T-helper 2 cell (primary cell): Measurements from ENCODE around the gene LSAMP.

Source experiments
- DNase-seq, 5 experiments: peaks; one replicate each; pipeline versions ENCODE4 v3.0.0 to v3.0.0-alpha.2; 2012 to 2022

Gene LSAMP

DNA sequence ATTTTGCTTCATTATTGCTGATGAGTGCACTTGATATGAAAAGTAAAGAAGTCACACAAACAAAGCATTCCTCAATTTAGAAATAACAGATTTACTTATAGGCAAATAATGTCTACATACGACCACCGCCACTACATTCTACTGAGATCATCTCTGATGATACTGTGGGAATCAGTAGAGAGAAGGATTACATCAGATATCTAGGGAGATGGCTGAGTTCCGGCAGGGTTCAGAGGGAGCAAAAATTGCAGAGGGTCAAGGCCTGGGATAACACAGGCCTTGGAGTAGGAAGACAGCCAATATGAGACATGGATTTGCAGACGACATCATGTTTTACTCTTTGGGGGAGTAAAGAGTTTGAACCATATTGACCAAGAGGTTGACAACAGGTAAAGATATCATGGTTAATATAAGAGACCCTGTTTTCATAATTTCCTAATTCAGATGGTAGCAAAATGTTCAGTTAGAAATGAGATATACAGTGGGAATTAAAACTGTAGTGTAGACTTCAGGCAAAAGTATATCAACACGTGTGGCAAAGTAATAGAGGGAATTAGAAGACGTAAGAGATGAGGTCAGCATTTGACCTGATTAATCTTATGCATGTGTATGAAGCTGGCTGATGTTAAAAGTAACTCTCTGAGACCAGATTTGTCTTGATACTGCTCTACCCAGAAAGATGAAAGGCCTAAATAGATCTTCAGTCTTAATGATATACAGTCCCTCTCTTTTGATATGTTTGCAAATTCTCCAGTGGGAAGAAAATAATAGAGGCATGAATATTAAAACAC, 15.6 kb downstream of the LSAMP start:
- DNase-seq = no peak

DNA sequence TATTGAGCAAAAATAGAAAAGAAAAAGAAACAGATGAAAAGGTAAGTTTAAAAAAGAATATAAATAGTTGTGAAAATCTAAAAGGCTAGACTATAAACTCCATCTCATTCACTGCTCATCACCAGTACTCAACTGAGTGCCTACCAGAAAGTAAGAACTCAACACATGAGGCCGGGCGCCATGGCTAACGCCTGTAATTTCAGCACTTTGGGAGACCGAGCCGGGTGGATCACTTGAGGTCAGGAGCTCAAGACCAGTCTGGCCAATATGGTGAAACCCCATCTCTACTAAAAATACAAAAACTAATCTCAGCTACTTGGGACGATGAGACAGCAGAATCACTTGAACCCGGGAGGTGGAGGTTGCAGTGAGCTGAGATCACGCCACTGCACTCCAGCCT, 19.3 kb downstream of the LSAMP start:
- no peak for DNase-seq

DNA sequence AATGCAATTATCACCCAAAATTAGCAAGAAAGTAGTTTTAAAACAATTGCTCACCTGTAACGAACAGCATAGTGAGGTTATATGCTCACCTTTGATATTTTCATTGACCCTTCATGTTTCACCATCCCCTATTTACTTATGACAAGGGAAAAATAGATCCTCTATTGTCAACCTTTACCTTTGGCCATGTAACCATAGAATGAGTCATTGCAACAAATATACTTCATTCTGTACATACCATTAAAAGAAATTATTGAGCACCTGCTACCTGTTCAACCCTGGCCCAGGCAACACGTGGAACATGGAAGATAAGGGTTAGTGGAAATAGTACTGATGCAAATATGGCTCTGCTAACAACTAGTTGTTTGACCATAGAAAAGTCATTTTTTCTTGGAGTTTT, 20.2 kb downstream of the LSAMP start:
- no peak for DNase-seq

DNA sequence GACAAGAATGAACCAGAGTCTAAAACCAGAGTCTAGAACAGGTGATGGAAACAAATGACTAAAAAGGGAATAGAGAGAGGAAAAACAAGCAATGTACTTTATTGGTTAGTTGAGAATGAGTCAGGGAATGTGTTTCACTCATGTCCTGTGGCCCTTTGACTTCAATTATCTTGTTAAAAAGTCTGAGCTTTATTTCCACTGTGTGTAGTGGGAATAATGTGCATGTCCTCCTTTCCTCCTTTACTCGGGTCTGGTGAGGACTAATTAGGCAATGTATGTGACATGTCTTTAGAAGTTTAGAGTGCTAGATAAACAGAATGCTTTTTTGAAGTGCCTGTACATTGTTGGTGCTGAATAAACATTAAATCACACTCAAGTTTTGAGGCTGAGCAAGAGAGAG, 21.3 kb downstream of the LSAMP start:
- DNase-seq = no peak

DNA sequence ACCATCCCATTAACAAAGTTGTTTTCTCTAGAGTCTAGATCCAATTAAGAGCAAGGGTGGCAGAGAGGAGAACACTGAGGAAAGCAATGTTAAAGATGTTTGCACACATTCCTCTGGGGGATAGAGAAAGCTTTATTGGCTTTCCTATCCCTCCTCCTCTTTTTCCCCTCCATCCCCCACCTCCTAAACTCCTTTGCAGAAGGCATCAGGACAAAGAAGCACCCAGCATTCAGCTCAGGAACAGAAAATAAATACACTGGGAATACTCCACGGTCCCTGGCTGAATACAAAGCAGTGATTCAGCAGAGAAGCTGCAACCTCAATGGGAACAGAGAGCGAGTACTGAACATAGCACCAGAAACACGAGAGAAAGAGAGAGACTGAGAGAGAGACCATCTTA, 21.9 kb downstream of the LSAMP start:
- no peak for DNase-seq

DNA sequence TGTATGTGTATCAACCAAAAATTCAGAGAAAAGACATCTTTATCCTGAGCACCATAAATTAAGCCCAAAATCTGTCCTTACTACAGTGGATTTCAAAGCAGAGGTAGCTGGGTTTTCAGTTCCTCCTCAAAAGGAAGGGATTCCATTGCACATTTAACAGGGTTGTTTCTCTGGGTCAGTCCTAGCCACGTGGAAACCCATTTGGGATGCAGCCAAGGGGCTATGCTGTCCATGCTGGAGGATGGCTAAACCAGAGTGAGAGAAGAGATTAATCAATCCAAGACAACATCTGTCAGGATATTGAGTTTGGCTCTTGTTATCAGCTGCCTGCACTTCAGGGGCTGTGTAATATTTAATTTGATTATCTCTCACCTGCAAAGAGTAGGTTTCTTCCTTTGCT, 28.1 kb downstream of the LSAMP start:
- DNase-seq = no peak

DNA sequence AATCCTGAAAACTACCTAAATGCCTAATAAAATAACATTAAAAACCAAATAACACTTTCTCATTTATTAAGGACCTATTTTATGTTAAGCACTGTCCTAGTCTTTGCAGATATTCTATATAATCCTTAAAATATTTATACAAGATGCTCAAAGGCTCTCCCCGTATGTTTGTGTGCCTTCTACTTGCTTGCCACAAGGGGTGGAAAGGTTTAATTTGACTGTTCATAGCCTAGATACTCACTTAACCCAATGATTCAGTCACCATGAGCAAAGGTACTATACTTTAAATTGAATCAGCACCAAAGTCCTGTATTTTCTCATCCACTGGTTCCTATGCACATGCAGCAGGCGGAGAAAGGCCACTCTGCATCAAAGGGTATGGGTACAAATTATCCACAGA, 32.0 kb downstream of the LSAMP start:
- DNase-seq = no peak

DNA sequence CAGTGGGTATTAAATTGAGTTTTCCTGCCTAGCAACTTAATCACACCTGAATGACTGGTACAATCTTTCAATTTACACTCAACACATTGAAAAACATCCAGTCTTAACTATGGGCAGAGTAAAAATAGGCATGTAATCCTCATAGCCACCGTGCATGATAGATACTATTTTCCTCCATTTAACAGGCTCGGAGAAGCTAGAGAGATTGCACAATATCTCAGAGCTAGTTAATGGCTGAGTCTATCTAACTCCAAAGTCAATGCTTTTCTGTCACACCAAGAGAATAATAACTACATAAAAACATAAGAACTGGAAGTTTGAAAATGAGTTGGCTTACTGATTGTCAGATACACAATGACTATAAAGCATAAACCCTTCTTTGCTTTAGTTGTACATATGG, 36.8 kb downstream of the LSAMP start:
- DNase-seq = no peak

DNA sequence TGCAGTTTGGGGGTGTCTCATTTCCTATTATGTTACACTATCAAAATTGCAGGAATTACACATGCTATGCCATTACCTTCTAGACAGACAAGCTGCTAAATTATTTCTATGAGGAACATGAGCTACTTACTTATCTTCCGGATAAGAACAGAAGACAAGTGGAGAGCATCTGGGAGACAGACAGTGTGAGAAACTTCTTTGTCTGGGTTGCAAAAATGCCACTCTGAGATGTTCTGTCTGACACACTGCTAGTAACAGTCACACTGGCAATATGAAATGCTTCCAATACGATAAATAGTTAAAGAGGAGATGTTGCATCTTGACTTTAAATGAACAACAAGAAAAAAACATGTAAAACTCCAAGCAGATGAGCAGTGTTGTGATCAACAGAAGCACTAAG, 40.1 kb downstream of the LSAMP start:
- no peak for DNase-seq

DNA sequence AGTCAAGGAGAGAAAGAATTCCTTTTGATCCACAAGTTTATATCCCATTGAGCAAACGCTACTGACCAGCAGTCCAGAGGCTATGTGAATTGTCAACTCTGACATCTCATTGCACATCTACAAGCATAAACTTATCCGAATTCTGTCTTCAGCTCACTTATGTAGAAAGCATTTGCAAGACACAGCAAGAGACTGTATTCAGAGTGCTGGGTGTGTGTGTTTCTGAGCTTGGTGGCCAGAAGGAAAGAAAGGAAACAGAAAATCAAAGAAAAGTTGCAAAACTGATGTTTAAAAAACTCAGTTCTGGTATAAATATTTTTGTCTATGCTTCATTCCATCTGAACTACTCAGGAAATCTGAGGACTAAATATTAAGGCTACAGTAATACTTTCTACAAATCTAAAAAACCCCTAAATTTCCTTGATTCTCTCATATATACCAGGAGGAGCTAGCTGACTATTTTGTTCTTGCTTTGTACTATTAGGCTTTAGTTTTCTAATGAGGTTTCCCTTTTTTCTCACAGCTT, 45.5 kb downstream of the LSAMP start:
- DNase-seq = no peak

DNA sequence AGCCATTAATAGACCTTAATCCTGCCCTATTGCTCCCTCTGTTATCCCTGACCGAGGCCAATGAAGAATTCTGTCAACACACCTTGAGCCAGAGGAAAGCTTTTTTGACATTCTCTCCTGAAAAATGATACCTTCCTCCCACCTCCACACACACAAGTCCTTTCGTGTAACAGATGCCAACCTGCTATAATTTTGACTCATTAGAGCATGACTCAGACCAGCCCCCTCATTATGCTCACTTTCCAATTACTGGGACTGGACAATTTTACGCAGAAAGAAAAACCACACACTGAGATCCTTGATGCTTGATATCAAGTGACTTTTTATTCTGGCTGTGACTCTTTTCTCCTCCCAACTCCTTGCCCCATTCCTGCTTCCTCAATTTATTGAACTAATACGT, 50.9 kb downstream of the LSAMP start:
- no peak for DNase-seq

DNA sequence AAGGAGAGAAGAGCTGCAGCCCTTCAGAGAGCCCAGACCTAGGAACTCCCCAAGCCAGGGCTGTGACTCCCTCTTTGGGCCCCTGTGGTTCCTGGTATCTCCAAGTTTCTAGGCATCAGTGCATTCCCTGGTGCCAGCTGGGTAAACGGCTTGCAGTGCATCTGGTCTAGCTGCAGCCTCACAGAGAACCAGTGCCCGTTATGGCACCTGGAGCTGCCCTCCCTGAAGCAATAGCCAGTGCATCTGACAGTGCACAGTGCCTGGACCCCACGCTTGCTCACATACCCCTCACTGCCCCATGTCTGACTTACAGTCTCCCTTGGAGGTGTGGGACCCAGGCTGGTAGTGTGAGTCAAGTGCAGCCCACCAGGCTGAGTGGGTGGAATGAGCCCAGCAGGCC, 52.1 kb downstream of the LSAMP start:
- no peak for DNase-seq

DNA sequence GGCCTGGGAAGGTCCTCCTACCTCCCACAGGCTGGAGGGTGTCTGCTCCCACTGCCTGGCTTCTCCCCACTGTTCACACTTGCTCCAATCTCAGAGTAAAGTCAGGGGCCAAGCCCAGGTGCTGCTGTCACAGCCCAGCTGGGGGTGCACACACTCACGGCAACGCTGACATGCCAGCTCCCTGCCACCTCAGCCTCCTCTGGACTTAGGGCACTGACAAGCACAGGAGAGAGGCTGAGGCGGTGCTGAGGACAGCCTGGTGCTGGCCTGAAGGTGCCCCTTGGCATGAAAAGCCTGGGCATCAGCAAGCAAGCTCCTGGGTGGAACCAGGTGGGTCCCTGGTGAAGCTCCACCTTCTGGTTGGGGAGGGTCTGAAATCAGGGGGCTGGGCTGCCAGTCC, 53.0 kb downstream of the LSAMP start:
- no peak for DNase-seq

DNA sequence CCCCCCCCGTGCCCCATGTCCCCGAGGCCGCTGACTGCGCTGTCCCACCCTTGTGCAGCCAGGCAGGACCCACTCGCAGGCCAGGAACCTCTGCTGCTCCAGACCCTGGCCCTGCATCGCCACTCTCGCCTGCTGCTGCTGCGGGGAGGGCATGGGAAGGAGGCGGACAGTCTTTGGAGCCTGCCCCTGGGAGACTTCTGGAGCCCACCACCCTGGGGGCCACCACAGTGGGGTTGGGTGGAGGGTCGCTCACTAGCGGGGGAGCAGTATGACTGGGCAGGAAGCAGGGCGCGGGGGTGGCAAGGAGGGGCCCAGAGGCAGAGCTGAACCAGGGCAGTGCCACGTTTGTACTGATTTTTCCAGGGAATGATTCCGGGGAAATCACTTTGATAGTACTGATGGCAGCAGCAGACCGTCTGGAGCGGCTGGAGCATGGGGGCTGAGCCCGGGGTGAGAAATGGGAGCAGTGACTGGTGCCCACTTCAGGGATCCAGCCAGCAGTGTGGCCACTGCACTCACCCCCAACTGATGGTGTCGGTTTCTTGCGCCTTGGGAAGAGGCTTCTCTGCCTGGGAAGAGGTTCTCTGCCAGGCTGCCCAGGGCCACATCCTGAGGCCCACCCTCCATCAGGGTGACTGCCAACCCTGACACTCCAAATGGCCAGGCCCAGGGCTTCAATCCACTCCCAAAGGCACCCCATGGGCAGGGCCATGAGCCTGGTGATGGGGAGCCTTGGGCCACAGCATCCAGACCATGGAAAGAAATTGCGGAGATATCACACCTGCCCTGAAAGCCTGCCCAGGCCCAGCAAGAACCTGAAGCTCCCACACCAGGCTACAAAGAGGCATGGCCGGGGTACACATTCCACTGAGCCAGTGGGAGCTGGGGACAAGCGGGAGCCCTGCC, 53.7 kb downstream of the LSAMP start:
- no peak for DNase-seq

DNA sequence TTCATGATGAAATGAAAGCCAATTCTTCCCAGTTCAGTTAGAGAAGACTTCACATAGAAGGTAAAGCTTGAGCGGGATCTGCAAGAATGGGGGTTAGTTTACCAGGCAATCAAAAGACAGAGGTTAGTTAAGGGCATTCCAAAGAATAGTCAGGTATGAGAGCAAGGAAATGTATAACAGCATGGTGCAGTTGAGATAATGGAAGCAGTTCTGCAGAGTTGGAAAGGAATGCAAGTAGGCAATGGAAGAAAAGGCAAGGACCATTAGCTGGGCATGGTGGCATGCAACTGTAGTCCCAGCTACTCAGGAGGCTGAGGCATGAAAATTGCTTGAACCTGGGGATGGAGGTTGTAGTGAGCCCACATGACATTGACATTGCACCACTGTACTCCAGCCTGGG, 55.0 kb downstream of the LSAMP start:
- DNase-seq = no peak

DNA sequence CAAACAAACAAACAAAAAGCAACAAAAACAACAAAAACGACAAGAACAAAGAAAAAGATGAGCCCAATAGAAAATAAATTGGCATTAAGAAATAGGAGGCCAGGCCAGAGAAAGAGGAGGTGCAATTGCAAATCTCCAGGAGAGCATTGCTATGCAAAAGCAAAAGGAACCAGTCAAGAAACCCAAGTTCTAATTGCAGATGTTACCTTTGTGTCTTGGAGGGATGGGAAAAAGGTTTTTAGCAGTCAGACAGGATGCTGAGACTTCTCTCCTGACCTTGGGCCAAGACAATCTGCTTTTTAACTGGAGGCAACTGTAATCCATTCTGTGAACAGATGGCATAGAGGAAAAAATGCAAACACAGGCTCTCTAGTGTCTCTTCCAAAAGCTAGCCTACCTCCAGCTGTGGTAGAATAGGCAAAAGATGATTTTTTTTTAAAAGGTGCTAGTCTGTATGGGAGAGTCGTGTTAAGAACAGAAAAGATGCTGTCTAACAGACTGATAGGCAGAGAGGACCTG, 56.4 kb downstream of the LSAMP start:
- DNase-seq = no peak

DNA sequence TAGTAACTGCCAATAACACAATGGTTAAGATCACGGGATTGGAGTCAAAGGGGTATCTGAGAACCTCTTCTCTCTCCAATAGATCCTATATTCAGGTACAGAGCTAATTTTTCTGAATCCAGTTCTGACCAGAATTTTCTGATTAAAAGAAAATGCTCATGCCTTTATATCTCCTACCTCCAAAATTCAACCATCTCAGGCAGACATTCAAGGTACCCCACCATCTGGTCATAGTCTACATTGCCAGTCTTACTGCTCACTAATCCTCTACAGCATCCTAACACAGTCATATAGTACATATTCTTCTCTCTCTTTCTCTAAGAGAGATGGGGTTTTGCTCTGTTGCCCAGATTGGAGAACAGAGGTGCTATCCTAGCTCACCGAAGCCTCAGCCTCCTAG, 59.1 kb downstream of the LSAMP start:
- no peak for DNase-seq

DNA sequence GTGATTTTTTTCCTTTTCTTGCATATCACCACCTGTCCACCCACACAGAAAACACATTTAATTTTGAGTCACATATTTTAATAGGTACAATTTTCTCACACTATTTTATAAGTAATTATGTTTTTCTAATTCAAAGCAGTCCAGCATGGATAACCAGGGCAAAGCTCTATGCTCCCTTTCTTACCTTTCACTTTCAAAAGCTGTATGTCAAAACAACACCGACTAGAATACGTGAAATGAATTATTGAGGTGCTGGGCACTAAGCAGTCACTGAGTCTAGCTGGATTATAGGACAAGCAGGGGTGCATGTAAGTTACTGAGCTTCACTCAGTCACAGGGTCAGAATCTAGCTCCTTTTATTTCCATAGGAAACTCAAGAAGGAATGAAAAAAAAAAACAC, 60.6 kb downstream of the LSAMP start:
- DNase-seq = no peak

DNA sequence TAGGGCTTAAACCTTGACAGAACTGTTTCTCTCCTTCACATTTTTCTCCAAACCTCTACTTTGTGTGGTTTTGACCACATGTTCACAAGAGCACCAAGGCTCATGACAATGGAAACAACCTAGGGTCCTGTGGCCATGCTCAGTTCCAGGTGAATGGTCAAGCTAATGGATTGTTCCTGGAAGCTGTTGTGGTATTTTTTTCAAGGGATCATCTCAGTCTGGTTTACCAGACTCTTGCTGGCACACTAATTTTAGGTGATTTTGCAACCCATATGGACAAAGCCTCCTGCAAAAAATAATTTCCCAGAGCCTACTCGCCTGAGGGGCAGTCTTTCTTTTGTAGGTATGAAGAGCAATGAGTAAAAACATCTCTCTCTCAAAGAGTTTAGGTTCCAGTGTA, 67.2 kb downstream of the LSAMP start:
- no peak for DNase-seq

DNA sequence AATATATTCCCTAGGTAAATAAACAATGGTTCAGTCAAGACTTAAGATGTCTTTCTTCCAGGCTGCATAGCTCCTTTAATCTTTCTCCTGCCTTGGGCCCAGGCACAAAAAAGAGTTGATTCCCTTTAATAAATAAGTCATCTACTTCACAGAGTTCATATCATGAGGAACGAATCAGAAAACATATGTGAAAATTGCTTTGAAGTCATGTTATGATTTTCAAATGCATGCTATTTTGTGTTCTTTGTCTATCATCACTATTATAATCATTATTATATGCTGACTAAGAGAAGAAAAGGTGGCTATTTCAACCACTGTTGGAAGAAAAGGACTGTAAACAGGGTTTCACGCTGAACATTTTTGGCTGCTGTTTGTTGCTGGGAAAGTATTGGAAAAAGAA, 70.4 kb downstream of the LSAMP start:
- DNase-seq = no peak

DNA sequence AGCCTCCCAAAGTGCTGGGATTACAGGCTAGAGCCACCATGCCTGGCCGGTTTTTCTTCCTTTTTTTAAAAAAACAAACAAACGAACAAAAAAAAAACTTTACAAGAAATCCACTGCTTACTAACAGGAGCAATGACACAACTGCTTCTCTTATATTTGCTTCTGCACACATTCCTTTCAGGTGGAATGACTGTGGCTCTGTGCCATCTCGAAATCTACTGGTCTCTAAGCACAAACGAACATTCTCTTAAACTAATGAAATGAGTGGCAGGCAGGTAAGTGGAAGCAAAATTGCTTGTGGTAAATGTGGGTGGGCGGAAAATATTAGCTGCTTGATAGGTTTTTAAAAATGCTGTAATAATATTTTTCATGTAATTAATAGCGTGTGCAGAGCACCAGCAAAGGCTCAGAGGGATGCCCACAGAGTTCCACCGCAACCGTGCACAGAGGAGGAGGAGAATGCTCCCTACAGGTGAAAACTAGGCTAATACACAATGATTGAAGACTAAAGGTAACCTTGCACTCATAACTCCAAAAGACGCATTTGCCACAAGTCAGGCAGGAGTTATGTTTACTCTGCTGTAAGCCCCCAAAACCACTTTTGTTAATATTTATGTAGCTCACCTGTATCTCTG, 77.4 kb downstream of the LSAMP start:
- DNase-seq = no peak

DNA sequence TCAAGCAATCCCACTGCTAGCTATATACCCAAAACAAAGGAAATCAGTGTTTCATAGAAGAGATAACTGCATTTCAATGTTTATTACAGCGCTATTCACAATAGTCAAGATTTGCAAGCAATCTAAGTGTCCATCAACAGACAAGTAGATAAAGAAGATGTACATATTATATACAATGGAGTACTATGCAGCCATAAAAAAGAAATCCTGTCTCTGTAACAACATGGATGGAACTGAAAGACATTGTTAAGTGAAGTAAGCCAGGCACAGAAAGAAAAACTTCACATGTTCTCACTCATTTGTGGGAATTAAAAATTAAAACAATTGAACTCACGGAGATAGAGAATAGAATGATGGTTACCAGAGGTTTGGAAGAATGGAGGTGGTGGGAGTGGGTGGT, 89.2 kb downstream of the LSAMP start:
- DNase-seq = no peak

DNA sequence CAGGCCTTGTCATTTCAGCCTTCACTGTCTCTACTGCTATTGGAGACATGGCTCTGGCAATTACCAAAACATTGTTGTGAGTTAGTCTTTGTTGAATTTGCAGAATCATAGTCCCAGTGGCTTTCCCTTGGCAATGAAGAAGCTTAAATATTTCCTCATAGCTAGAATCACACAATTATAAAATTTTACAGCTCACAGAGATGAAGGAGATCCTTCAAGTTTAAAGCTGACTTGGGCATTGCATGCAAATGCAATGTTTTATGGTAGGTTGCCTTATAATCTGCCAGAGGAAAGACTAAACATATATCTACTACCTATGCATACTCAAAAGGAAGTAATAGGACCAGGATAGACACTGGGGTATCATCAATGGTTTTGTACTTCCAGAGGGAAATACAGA, 90.9 kb downstream of the LSAMP start:
- DNase-seq = no peak
